Measurements from ENCODE around the gene WWOX.

Gene WWOX

GRCh38 chr16:78903237-78903636 is 803.8 kb downstream of the WWOX start:
- no peak for DNase-seq (ENCODE audit: low read depth)

- no peak for DNase-seq (ENCODE audit: low read depth)
Measured at GRCh38 chr16:78903843-78904242, 804.4 kb downstream of the WWOX start.

GRCh38 chr16:78906135-78906534 is 806.7 kb downstream of the WWOX start:
- DNase-seq (ENCODE audit: low read depth): no peak

- DNase-seq (ENCODE audit: low read depth): no peak
Measured at GRCh38 chr16:78909226-78909625, 809.8 kb downstream of the WWOX start.

GRCh38 chr16:78915811-78916345 is 816.4 kb downstream of the WWOX start:
- DNase-seq (ENCODE audit: low read depth): no peak

GRCh38 chr16:78916928-78917545 is 817.6 kb downstream of the WWOX start:
- no peak for DNase-seq (ENCODE audit: low read depth)

- DNase-seq (ENCODE audit: low read depth): no peak
Measured at GRCh38 chr16:78918805-78919305, 819.4 kb downstream of the WWOX start.

GRCh38 chr16:78919852-78920251 is 820.4 kb downstream of the WWOX start:
- DNase-seq (ENCODE audit: low read depth): no peak

GRCh38 chr16:78920621-78921020 is 821.2 kb downstream of the WWOX start:
- DNase-seq (ENCODE audit: low read depth): no peak

- DNase-seq (ENCODE audit: low read depth): peak; percentile 15
Measured at GRCh38 chr16:78925083-78925767, 825.8 kb downstream of the WWOX start.

- DNase-seq (ENCODE audit: low read depth): no peak
Measured at GRCh38 chr16:78926723-78927210, 827.3 kb downstream of the WWOX start.

- DNase-seq (ENCODE audit: low read depth): no peak
Measured at GRCh38 chr16:78927766-78928165, 828.3 kb downstream of the WWOX start.

GRCh38 chr16:78929841-78930240 is 830.4 kb downstream of the WWOX start:
- no peak for DNase-seq (ENCODE audit: low read depth)

GRCh38 chr16:78930561-78930960 is 831.1 kb downstream of the WWOX start:
- no peak for DNase-seq (ENCODE audit: low read depth)

GRCh38 chr16:78931267-78931666 is 831.8 kb downstream of the WWOX start:
- DNase-seq (ENCODE audit: low read depth): no peak

GRCh38 chr16:78931678-78932077 is 832.2 kb downstream of the WWOX start:
- no peak for DNase-seq (ENCODE audit: low read depth)

GRCh38 chr16:78932355-78932943 is 833.0 kb downstream of the WWOX start:
- DNase-seq (ENCODE audit: low read depth): no peak

- no peak for DNase-seq (ENCODE audit: low read depth)
Measured at GRCh38 chr16:78936060-78936459, 836.6 kb downstream of the WWOX start.

- DNase-seq (ENCODE audit: low read depth): no peak
Measured at GRCh38 chr16:78939597-78939996, 840.1 kb downstream of the WWOX start.

GRCh38 chr16:78942625-78943245 is 843.3 kb downstream of the WWOX start:
- DNase-seq (ENCODE audit: low read depth): no peak

GRCh38 chr16:78945336-78945735 is 845.9 kb downstream of the WWOX start:
- no peak for DNase-seq (ENCODE audit: low read depth)

- no peak for DNase-seq (ENCODE audit: low read depth)
Measured at GRCh38 chr16:78946556-78946955, 847.1 kb downstream of the WWOX start.

Data from activated T-helper 9 cell treated with anti-CD3 and anti-CD28 coated beads, Interleukin-2, amount 50 U/mL, for 16 hours (primary cell).